Upper lobe of left lung (tissue), 6 donors: ENCODE measurements around the gene SNRNP40. TPM values are rescaled to one million over a fixed set of nuclear protein-coding genes. Genes with fewer than 3 reads are reported as not detected.
A peak's percentile ranks its signal among the peaks of the same experiment; 100 is the strongest.

ENCODE experiments used
- ATAC-seq, 2 donors: fragments of 200-7000 bp; cut with Tn5 transposase; one replicate each; pipeline ENCODE4 v1.9.1; 2022; ENCODE audit warnings: mild to moderate bottlenecking in 2 of 2, moderate library complexity in 2 of 2; ENCODE audit not compliant: low FRiP score in 2 of 2
- DNase-seq, 2 donors: peaks; one replicate each; pipeline ENCODE4 v3.0.0-alpha.2; 2019 to 2020
- H3K27ac ChIP-seq, 4 donors: fragments of 200-600 bp; sonication (generic); one replicate each; pipeline ENCODE4 v1.5.1; 2016 to 2019
- H3K27me3 ChIP-seq, 4 donors: fragments of 200-600 bp; sonication (generic); one replicate each; pipeline ENCODE4 v1.5.1; 2017 to 2019
- H3K36me3 ChIP-seq, 4 donors: fragments of 200-600 bp; sonication (generic); one replicate each; pipeline ENCODE4 v1.5.1; 2016 to 2019
- H3K4me1 ChIP-seq, 4 donors: fragments of 200-600 bp; sonication (generic); one replicate each; pipeline ENCODE4 v1.5.1; 2018 to 2019
- H3K4me3 ChIP-seq, 4 donors: fragments of 200-600 bp; sonication (generic); one replicate each; pipeline ENCODE4 v1.5.1; 2017 to 2019; ENCODE audit warnings: mild to moderate bottlenecking in 2 of 4, moderate library complexity in 1 of 4
- H3K9me3 ChIP-seq, 4 donors: fragments of 200-600 bp; sonication (generic); one replicate each; pipeline ENCODE4 v1.5.1; 2018 to 2019
- CTCF ChIP-seq, 6 experiments: fragments of 450-650 bp in 4 of 6; fragments of 200-600 bp in 2 of 6; sonication (generic) in 2 of 6; IDR thresholded peaks; one replicate each; pipeline ENCODE4 v1.5.1; 2016 to 2019; ENCODE audit warnings: antibody characterized with exemption in 6 of 6
- EP300 ChIP-seq, 4 donors: sonication (generic); formaldehyde crosslinking; IDR thresholded peaks; one replicate each; pipeline ENCODE4 v1.5.1; 2017; ENCODE audit warnings: antibody characterized with exemption in 4 of 4, control low read depth in 2 of 4
- POLR2A ChIP-seq, 4 donors: fragments of 450-650 bp; IDR thresholded peaks; one replicate each; pipeline ENCODE4 v1.5.1; 2016 to 2017; ENCODE audit warnings: antibody characterized with exemption in 4 of 4, mild to moderate bottlenecking in 2 of 4
- POLR2AphosphoS5 ChIP-seq, 2 donors: sonication (generic); formaldehyde crosslinking; IDR thresholded peaks; one replicate each; pipeline ENCODE4 v1.5.1; 2017; ENCODE audit warnings: antibody characterized with exemption in 2 of 2
- WGBS, 2 donors: methylation state at CpG; one replicate each; pipeline ENCODE4 v1.1.5; 2017 to 2018; 5-methylcytosine and 5-hydroxymethylcytosine counted together
- total RNA-seq, 6 donors: library from RNA; depleted of rRNA in 4 of 6; stranded (reverse); fragments of >200 nt in 4 of 6; gene quantifications; one replicate each; pipeline versions ENCODE4 v1.1.0 to v1.2.1, GENCODE V29; 2016 to 2021
- donor health status: DM: no; HTN: no; CAD: no; lungs with moderate emphysema.
- donor health status: DM: no; HTN: yes; CAD: no; lungs with severe emphysema.

The SNRNP40 gene
- total RNA-seq, 6 donors from 2014 or later = 19.4 to 58.7 (median 44.1) TPM

- ATAC-seq = no peak
Measured at GRCh38 chr1:31243501-31244286, 52.9 kb downstream of the SNRNP40 start.

GRCh38 chr1:31241321-31241720, 55.3 kb downstream of the SNRNP40 start:
- ATAC-seq (no peak), DNase-seq (no peak)
- H3K27me3 ChIP-seq = peaks cover 0 to 21% (median 12%) of the 10 kb centered on the region in 4 donors
- H3K4me3 ChIP-seq = no peak overlapping the region
- no peaks in the 10 kb centered on the region for H3K36me3 ChIP-seq
- 45% methylated on average over 8 of the region's 8 CpGs for WGBS, 2 donors
- H3K9me3 ChIP-seq = no peaks in the 10 kb centered on the region
- peaks cover 9 to 16% (median 12%) of the 10 kb centered on the region in 4 donors for H3K4me1 ChIP-seq
- H3K27ac ChIP-seq = no peak overlapping the region
- TF ChIP-seq POLR2A (IDR thresholded peaks at IDR 0.05) = no peak
- TF ChIP-seq POLR2AphosphoS5 (IDR thresholded peaks at IDR 0.05) = no peak
- no peak for TF ChIP-seq EP300 (IDR thresholded peaks at IDR 0.05)
- no peak for TF ChIP-seq CTCF (IDR thresholded peaks at IDR 0.05)

More at GRCh38 chr1:31243501-31244286, 52.9 kb downstream of the SNRNP40 start:
- Histone ChIP-seq H3K27me3 (peaks cover 0 to 17% (median 10%) of the 10 kb centered on the region in 4 donors), H3K4me1 (peaks cover 9 to 15% (median 11%) of the 10 kb centered on the region in 4 donors), H3K4me3 (no peak overlapping the region), H3K36me3 (no peaks in the 10 kb centered on the region), H3K9me3 (no peaks in the 10 kb centered on the region), H3K27ac (no peak overlapping the region)
- 81 to 85% methylated on average over 10 of the region's 10 CpGs for WGBS, 2 donors
- DNase-seq = no peak
- no peak for TF ChIP-seq EP300 (IDR thresholded peaks at IDR 0.05)
- no peak for TF ChIP-seq POLR2A (IDR thresholded peaks at IDR 0.05)
- TF ChIP-seq POLR2AphosphoS5 (IDR thresholded peaks at IDR 0.05) = no peak

GRCh38 chr1:31239653-31240241, 56.8 kb downstream of the SNRNP40 start, which contains the start of gene NKAIN1:
Gene NKAIN1, minus strand, starts transcription at chr1:31239887. Its CDS starts 340 bp downstream, at chr1:31239547.
- peaks cover 9 to 16% (median 12%) of the 10 kb centered on the region in 4 donors for H3K4me1 ChIP-seq
- DNase-seq (peak in 1 of 2 donors; percentile 85), ATAC-seq (peak in 1 of 2 donors; percentile 46)
- 4 to 9% methylated on average over 4 to 19 of the region's 57 CpGs for WGBS, 2 donors
- peaks cover 0 to 21% (median 12%) of the 10 kb centered on the region in 4 donors for H3K27me3 ChIP-seq
- H3K36me3 ChIP-seq = no peaks in the 10 kb centered on the region
- no peaks in the 10 kb centered on the region for H3K9me3 ChIP-seq
- peak within 1 kb of the TSS in 3 of 4 donors; percentile 21 to 38 (median 30) for H3K4me3 ChIP-seq
- TF ChIP-seq CTCF (IDR thresholded peaks at IDR 0.05) (no peak), POLR2AphosphoS5 (IDR thresholded peaks at IDR 0.05) (no peak), POLR2A (IDR thresholded peaks at IDR 0.05) (no peak), EP300 (IDR thresholded peaks at IDR 0.05) (no peak)
- no peak within 1 kb of the TSS for H3K27ac ChIP-seq

GRCh38 chr1:31238986-31239613, 57.5 kb downstream of the SNRNP40 start:
- DNase-seq = peak in 1 of 2 donors; percentile 83
- TF ChIP-seq POLR2AphosphoS5 (IDR thresholded peaks at IDR 0.05) (no peak), EP300 (IDR thresholded peaks at IDR 0.05) (no peak), POLR2A (IDR thresholded peaks at IDR 0.05) (no peak), CTCF (IDR thresholded peaks at IDR 0.05) (no peak)
- peak in 1 of 2 donors; percentile 43 for ATAC-seq
- H3K4me3 ChIP-seq = peak overlapping the region in 3 of 4 donors; percentile 21 to 38 (median 30)
- peaks cover 0 to 21% (median 12%) of the 10 kb centered on the region in 4 donors for H3K27me3 ChIP-seq
- no peak overlapping the region for H3K27ac ChIP-seq
- peaks cover 9 to 16% (median 12%) of the 10 kb centered on the region in 4 donors for H3K4me1 ChIP-seq
- 1 to 8% methylated on average over 7 to 16 of the region's 56 CpGs for WGBS, 2 donors
- no peaks in the 10 kb centered on the region for H3K36me3 ChIP-seq
- no peaks in the 10 kb centered on the region for H3K9me3 ChIP-seq

GRCh38 chr1:31238612-31238985, 58.0 kb downstream of the SNRNP40 start:
- Histone ChIP-seq H3K4me1 (peaks cover 9 to 16% (median 12%) of the 10 kb centered on the region in 4 donors), H3K27me3 (peaks cover 0 to 21% (median 12%) of the 10 kb centered on the region in 4 donors), H3K27ac (no peak overlapping the region), H3K36me3 (no peaks in the 10 kb centered on the region), H3K9me3 (no peaks in the 10 kb centered on the region), H3K4me3 (no peak overlapping the region)
- no peak for TF ChIP-seq POLR2A (IDR thresholded peaks at IDR 0.05)
- no peak for TF ChIP-seq EP300 (IDR thresholded peaks at IDR 0.05)
- no peak for TF ChIP-seq POLR2AphosphoS5 (IDR thresholded peaks at IDR 0.05)
- no peak for TF ChIP-seq CTCF (IDR thresholded peaks at IDR 0.05)
- DNase-seq = no peak
- WGBS, 2 donors = 19 to 23% methylated on average over 2 to 4 of the region's 4 CpGs
- ATAC-seq = no peak
